GM19099 (cell line): ENCODE results near the gene CARD11.

Experiments
- POLR2A ChIP-seq: IDR thresholded peaks from 3 replicates; pipeline ENCODE4 v1.6.1; 2011; ENCODE audit warnings: low read depth; ENCODE audit not compliant: insufficient read length; ENCODE audit errors: extremely low read depth

The CARD11 gene

DNA sequence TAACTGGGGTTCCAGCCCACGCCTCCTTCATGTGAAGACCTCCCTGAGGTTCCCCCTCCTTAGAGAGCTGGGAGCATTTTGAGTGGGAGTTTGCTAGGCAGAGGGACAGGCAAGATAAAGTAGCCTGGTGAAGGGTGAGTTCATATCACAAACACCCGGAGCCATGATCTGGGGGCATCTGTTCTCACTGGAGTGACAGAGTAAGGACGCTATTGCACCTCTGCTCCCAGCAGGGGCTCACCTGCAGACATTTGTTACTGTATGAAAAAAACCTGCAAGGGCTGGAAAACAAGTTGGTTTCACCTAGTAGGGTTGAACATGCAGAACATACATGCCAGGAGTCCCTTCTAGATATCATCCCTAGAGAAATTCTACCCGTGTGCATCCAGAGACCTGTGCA lies 88.4 kb downstream of the CARD11 start:
- TF ChIP-seq POLR2A, result no peak

DNA sequence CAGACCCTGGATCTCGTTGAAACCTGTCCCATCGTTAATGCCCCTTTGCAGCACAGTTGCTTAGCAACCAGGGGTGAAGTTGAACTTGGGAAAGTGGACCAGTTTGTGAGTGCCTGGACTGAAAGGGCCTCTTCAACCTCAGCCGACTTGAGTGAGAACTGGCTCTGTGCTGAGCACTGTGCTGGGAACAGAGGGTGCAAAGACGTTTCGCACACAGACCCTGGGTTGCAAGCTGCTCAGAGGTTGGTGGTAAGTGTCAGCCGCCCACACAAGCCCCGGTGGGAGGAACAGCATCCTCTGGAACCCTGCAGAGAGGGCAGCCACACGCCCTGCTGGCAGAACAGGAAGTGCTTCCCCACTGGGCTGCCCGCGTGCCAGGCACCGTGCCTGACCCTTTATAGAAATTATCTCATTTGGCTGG lies 89.2 kb downstream of the CARD11 start:
- no peak for TF ChIP-seq POLR2A

DNA sequence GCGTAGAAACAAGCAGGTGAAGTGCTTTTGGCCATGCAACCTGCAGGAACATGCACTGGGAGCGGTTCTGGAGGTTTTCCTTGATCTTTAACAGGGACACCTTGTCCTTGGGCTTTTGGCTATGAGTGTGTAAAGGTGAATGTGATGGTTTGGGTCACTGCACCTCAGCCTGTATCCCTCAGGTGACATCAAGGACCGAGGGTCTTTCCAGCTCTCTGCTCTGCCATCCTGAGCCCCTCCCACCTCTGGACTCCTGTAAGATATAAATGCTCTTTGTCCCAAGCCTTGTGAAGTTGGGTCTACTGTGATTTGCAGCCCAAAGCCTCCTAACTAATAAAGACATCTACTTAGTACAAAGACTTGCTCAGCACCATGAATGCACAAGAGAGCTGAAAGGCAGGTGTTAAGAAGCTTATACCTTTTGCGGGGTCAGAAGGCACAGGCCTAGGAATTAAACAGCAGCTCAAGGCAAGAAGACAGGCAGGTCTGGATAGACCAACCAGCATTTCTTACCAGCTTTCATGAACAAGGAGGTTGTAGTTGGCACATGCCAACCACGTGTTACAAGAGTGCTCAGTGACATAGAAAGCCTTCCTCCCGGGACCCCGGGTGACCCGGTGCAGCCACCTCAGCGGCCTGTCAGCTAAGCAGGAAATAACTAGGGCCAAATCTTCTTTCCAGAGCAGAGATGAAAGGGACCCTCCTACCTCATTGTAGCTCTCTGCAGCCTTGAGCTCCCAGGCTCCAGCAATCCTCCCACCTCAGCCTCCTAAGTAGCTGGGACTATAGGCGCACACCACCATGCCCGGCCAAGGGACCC lies 89.9 kb downstream of the CARD11 start:
- TF ChIP-seq POLR2A, result no peak

DNA sequence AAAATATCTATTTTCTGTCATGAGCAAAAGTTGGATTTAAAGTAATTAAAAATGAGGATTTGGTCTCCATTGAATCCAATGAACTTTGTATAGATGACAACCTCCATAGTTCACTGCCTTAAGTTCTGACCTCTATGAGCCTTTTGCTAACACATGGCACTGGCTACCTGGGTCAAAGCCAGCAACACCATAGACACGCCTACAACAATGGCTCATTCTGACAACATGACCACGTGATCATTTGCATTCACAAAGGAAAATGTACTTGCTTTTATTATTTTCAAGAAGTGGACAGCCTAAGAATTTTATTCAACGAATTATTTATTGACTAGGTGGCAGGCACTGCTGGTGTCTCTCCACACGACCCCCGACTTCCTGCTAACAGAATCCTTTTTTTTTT lies 90.6 kb downstream of the CARD11 start:
- no peak for TF ChIP-seq POLR2A

DNA sequence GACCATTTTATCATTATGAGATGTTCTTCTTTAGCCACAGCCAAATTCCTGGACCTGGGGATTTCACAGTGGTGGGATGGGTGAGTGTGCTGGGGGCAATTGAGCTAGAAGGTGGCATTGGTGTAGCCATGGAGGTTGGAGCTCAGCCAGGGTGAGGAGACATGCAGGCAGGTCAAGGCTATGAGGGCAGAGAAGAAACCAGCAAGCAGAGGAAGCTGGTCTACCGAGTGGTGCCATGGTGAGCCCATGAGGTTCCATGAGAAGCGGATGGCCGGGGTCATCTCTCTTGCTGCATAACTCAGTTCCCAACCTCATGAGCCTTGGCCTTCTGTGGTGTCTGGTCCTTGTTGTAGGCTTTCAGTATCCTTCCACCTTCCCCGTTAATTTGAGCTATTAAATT lies 91.4 kb downstream of the CARD11 start:
- no peak for TF ChIP-seq POLR2A

DNA sequence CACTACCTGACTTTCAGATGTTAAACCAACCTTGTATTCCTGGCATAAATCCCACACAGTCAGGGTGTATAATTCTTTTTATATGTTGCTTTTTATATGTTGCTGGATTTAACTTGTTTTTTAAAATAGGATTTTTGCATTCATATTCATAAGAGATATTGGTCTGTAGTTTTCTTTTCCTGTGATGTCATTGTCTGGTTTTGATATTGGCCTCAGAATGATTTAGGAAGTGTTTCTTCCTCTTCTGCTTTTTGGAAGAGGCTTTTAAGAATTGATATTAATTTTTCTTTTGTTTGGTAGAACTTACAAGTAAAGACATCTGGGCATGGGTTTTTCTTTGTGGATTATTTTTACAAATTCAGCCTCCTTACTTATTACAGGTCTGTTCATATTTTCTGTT lies 93.1 kb downstream of the CARD11 start:
- no peak for TF ChIP-seq POLR2A

DNA sequence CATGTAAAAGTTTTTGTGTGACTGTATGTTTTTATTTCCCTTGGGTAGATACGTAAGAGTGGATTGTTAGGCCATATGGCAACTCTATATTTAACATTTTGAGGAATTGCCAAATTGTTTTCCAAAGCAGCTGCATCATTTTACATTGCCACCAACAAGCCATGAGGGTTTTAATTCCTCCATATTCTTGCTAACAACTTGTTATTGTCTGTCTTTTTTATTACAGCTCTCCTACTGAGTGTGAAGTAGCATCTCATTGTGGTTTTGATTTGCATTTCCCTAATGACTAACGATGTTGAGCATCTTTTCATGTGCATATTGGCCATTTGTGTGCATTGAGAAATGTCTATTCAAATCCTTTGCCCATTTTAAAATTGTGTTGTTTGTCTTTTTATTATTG lies 94.9 kb downstream of the CARD11 start:
- no peak for TF ChIP-seq POLR2A

DNA sequence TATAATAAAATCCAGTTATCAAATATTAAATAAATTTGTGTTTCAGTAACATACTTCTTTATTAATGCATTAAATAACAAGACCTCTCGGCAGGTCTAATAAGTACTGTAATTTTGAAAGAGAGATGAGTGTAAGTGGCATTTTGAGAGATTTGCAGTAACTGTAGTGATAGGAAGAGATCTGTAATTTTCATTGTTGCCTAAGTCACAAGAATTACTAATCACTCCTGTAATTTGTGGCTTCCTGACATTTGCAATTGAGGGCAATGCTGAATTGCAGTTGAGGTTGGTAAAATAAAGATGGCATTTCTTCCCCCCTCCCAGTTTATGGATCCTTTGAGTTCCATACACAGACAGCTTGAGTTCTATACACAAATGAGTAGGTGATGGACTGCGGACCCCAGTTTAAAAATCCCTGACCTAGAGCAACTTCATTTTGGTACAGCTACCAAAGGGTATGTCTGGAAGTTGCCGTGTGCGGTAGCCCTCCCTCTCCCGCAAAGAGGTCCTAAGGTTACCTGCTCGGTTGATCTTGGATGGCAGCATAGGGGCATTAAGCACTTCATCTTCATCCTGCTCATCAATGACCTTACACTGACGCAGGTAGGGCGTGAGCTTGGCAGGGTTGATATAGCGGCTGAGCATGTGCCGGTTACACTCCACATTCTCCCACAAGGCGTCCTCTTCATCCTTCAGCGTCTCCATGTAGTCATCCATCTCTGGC lies 96.4 kb downstream of the CARD11 start:
- TF ChIP-seq POLR2A, result no peak

DNA sequence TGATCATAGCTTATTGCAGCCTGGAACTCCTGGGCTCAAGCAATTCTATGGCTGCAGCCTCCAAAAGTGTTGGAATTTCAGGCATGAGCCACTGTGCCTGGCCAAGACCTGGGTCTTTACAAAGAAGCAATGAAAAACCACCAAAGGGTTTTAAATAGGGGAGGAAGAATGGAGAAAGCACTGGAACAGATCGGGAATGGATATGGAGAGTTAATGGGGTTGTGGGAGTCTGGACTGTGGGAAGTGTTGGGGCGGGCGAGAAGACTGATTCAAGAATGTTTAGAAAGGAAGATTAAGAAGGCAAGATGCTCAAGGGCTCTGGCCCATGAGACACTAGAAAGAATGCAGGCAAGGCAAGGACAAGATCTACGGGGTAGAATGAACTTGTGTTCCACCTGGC lies 98.5 kb downstream of the CARD11 start:
- no peak for TF ChIP-seq POLR2A

DNA sequence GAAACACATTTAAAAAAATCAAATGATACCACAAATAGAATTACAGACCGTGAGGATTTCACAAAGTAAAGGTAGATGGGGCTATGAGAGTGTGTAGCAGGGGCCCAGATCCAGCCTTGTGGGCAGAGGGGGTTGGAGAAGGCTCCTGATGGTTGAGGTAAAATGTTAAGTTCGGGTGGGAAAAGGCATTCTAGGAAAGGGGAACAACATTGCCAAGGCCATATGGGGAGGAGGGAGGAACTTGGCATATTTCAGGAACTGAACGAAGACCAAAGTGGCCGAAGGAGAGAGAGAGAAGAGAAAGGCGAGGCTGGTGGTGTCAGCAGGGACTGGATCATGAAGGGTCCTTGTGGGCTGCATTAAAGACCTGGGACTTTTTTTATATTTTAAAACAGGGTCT lies 98.9 kb downstream of the CARD11 start:
- no peak for TF ChIP-seq POLR2A

DNA sequence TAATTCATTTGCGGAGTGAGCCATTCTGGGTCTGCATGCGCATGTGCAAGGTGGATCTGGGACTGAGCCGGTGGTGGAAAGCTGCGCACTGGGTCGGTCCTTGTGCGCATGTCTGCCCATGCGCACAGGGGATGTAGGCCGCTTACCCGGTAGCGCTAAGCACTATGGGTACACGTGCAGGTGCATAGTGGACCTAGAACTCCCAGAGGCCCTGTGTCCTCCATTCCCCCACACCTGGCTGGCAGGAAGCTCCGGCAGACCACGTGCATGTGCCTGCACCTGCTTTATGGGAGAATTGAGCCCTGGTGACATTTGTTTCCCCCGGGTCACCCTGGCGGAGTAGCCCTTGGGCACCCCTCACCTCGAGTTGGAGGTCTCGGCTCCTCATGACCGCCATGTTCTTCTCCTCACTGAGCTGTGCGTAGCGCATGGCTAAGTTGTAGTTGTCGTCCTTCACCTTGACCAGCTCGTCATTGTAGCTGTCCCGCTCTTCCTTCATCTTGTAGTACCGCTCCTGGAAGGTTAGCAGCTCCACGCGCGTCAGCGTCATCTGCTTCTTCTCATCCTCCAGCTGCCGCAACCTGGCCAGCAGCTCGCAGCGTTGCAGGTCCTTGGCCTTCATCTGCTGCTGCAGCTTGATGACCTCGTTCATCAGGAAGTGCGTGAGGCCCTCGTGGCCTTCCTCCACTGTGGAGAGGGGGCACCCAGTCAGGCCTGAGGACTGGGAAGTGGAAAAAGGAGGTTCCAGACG lies 99.6 kb downstream of the CARD11 start:
- TF ChIP-seq POLR2A, result no peak

DNA sequence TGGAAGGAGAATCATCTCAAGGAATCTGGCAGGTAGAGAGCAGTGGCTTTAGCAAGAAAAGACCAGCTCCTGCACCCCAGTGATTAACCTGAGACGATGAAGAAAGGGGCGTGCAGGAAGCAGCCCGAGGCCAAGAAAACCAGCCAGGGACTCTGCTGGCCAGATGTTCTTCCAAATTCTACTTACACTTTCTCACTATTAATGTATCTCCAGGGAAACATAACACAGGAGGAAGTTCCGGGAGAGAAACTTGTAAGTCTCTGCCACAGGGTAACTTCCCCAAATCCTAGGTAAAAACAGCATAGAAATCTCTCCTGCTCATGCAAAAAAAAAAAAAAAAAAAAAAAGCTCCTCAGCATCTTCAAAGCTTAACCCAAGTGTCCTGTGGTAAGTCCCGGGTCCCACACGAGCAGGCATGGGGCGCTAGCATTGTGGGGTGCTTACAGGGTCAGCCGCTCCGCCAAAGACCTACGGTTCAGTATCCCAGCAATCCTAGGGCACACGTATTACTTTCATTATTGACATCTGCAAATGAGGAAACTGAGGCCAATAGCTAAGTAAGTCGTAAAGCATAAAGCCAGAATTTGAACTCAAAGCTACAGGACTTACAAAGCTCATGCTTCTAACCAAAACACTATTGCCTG lies 102.3 kb downstream of the CARD11 start:
- no peak for TF ChIP-seq POLR2A

DNA sequence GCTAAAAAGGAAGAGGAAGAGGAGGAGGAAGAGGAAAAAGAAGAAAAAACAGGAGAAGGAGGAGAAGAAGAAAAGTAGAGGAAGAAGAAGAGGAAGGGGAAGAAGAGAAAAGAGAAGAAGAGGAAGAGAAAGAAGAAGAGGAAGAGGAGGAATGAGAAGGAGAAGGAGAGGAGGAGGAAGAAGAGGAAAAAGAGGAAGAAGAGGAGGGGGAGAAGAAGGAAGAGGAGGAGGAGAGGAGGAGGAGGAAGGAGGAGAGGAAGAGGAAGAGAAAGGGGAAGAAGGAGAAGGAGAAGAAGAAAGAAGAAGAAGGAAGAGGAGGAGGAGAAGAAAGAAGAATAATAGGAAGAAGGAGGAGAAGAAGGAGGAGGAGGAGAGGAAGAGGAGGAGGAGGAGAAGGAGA lies 103.2 kb downstream of the CARD11 start:
- TF ChIP-seq POLR2A, result no peak

DNA sequence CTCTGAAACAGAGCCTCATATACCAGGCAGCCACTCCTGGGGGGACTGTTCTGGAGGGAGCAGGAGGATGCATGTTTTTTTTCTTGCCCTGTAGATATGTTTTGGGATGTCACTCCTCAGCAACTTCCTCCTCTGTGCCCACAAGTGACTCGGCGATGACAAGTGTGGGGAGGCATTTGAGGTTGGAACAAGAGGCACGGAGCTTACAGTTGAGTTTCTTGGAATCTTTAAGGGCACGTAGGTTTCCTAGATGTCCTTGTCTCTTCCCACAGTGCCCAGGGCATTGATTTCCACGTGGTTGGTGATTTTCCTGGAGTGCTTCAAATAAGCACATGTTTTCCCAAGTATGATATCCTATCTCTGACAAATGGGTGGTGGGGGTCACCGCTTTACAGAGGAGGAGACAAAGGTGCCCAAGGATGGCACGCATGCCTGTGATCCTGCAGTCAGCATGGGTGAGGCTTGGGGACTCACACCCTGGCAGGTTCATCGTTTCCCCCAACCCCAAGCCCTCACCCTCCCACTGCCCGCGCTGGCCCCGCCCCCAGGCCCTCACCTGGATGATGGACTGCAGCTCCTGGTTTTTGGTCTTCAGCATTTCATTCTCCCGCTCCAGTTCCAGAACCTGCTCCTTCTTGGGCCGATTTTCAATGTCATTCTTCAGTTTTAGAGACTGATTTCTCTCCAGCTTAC lies 104.3 kb downstream of the CARD11 start:
- TF ChIP-seq POLR2A, result no peak
